PFSK-1 (cell line): ENCODE data around the gene SDK1.

ENCODE experiments used
- FOXP2 ChIP-seq: optimal IDR thresholded peaks from 2 replicates; pipeline ENCODE3; 2011; ENCODE audit warnings: borderline replicate concordance, control low read depth, inconsistent platforms; ENCODE audit not compliant: insufficient read depth; ENCODE audit errors: extremely low read length, extremely low read depth
- POLR2AphosphoS5 ChIP-seq: IDR thresholded peaks from 2 replicates; pipeline ENCODE4 v1.6.1; 2012; ENCODE audit warnings: low read depth, mild to moderate bottlenecking, control low read depth, low read length, moderate library complexity
- SIN3A ChIP-seq: IDR thresholded peaks from 2 replicates; pipeline ENCODE4 v1.6.1; 2012; ENCODE audit warnings: mild to moderate bottlenecking, low read length, moderate library complexity, borderline replicate concordance; ENCODE audit not compliant: insufficient read depth
- TAF1 ChIP-seq: IDR thresholded peaks from 2 replicates; pipeline ENCODE4 v1.6.1; 2012; ENCODE audit warnings: low read length, control low read depth, borderline replicate concordance; ENCODE audit not compliant: insufficient read depth
- TF ChIP-seq, protein P1 (sequence below), 2 experiments: IDR thresholded peaks; 2 replicates each; pipeline versions ENCODE4 v1.6.1 to v1.8.0; 2011 to 2012; ENCODE audit warnings: low read depth in 2 of 2, low read length in 2 of 2, control low read depth in 1 of 2, inconsistent platforms in 1 of 2, mild to moderate bottlenecking in 1 of 2, moderate library complexity in 1 of 2; ENCODE audit not compliant: insufficient read depth in 1 of 2

Gene SDK1

DNA sequence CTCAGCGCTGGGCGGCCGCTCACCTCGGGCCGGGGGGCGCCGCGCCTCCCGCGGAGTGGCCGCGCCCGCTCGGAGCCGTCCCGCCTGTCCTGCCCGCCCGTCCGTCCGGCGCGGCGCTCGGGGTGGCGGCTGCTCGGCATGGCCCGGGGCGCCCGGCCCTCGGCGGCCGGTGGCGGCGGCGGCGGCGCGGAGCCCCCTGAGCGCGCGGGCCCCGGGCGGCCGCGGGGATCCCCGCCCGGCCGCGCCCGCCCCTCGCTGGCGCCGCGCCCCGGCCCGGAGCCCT lies 338 bp downstream of the SDK1 start:
- TF ChIP-seq TAF1, result no peak

DNA sequence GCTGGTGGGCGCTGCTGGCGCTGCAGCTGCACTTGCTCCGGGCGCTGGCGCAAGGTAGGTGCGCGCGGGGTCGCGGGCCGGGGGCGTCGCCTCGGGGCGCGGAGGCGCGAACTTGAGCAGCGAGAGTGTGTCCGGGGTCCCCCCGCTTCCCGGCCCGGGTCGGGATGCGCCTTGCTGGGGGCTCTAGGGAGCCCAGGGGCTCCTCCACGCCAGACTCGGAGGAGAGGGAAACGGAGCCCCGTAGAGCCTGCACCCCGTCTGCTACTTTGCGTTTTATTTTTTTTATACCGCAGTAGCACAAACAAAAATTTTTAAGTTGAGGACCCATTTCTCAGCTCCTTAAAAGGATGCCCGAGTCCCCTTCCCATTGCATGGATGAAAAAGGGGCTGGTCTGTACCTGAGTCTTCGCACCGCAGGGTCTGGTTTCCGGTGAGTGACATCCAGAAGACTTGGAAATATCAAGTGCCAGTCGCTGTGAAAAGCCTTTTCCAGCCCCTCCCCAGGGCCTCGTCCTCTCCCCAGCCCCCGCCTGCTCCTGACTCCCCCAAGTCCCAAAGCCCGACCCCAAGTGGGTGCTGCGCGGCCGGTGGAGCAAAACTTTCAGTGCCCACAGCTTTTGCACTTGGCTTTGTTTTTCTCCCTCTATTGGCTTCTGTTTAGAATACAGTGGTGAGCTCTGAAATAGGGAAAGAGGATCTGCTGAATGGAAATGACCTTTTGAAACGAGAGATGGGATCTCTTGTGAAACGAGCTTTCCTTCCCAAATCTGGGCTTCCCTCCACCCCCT lies 973 bp downstream of the SDK1 start:
- no peak for TF ChIP-seq FOXP2
- TF ChIP-seq TAF1, result no peak
- no peak for TF ChIP-seq SIN3A
- TF ChIP-seq, protein P1, sequence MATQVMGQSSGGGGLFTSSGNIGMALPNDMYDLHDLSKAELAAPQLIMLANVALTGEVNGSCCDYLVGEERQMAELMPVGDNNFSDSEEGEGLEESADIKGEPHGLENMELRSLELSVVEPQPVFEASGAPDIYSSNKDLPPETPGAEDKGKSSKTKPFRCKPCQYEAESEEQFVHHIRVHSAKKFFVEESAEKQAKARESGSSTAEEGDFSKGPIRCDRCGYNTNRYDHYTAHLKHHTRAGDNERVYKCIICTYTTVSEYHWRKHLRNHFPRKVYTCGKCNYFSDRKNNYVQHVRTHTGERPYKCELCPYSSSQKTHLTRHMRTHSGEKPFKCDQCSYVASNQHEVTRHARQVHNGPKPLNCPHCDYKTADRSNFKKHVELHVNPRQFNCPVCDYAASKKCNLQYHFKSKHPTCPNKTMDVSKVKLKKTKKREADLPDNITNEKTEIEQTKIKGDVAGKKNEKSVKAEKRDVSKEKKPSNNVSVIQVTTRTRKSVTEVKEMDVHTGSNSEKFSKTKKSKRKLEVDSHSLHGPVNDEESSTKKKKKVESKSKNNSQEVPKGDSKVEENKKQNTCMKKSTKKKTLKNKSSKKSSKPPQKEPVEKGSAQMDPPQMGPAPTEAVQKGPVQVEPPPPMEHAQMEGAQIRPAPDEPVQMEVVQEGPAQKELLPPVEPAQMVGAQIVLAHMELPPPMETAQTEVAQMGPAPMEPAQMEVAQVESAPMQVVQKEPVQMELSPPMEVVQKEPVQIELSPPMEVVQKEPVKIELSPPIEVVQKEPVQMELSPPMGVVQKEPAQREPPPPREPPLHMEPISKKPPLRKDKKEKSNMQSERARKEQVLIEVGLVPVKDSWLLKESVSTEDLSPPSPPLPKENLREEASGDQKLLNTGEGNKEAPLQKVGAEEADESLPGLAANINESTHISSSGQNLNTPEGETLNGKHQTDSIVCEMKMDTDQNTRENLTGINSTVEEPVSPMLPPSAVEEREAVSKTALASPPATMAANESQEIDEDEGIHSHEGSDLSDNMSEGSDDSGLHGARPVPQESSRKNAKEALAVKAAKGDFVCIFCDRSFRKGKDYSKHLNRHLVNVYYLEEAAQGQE (IDR thresholded peaks at IDR 0.05; ENCODE audit: insufficient read depth in 1 of 2, low read depth in 2 of 2, low read length in 2 of 2), result no peak
- no peak for TF ChIP-seq POLR2AphosphoS5

DNA sequence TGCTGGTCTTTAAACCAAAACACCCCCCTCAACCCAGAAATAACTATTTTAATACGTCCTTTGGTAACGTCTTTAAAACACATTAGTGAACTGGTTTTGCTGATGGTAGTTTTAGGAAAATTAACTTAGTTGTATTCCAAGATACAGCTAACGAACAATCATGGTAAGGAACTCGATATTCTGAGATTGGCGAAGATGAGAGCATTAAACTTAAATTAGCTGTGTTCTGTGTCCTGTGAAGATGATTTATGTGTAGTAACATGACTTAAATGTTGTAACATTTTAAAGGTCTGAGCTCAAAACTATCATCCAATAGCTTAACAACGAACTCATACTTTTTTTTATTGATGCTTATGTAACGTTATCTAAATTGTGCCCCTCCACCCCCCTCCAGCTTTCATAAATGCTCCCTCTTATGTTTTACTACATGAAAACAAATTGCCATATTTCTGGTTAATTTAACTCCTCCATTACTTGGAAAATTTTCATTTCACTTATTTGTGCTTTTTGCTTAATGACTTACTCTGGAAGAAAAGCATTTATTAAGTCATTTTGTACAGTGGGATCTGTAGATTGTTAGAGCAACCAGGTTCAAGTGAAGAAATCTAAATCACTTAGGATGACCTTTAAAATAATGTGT lies 1.7 kb downstream of the SDK1 start:
- TF ChIP-seq FOXP2 (no peak), POLR2AphosphoS5 (no peak), SIN3A (no peak), TAF1 (no peak)
- TF ChIP-seq, protein P1 (IDR thresholded peaks at IDR 0.05; ENCODE audit: insufficient read depth in 1 of 2, low read depth in 2 of 2, low read length in 2 of 2), result no peak

DNA sequence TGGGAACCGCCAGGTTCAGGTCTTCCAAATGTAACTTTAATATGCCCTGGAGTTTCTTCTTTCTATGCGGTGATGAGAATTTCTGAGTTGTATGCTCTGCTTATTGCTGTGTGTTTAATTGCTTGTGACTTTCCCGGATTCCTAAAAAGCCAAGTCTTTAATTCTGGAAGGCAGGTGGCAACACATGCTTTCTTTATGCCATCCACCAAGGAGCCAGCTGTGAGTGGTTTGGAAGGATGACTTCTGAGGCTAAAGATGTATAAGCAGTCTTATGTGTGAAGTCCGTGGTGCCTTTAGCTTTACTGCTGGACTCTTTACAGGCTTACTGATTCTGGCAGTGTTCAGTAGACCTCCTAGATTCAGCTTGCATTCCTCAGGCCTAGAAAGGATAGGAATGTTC lies 3.1 kb downstream of the SDK1 start:
- TF ChIP-seq SIN3A, result no peak
- TF ChIP-seq FOXP2, result no peak
- no peak for TF ChIP-seq TAF1
- TF ChIP-seq POLR2AphosphoS5, result no peak
- TF ChIP-seq, protein P1 (IDR thresholded peaks at IDR 0.05; ENCODE audit: insufficient read depth in 1 of 2, low read depth in 2 of 2, low read length in 2 of 2), result no peak

DNA sequence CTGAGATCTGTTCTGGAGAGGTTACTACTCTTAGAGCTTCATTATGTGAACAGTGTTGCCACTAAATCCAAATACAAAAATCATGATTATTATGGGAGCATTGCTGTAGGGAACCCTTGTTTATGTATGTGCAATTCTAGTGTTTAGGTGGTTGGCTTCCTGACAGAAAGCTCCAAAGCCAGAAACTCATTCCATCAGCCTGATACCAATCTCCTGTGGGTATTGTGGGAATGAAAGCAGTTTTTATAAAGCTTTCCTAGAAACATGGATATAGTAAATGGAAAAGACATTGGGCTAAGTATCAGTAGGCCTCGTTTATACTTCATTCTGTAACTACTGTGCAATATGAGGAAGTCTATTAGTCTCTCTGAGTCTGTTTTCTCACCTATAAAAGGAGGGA lies 6.4 kb downstream of the SDK1 start:
- TF ChIP-seq, protein P1 (IDR thresholded peaks at IDR 0.05; ENCODE audit: insufficient read depth in 1 of 2, low read depth in 2 of 2, low read length in 2 of 2), result no peak
- TF ChIP-seq POLR2AphosphoS5 (no peak), SIN3A (no peak), TAF1 (no peak), FOXP2 (no peak)
